Left lung (tissue), 10 donors: Measurements from ENCODE around the gene SELENBP1. TPM values are rescaled to one million over a fixed set of nuclear protein-coding genes. Genes with fewer than 3 reads are reported as not detected.

Experiments
- ATAC-seq: fragments of 200-7000 bp; cut with Tn5 transposase; one replicate; pipeline ENCODE4 v1.9.1; 2020; ENCODE audit warnings: moderate library complexity
- DNase-seq, 4 donors: peaks; one replicate each; pipeline ENCODE4 v3.0.0-alpha.2; 2013 to 2020
- H3K27ac ChIP-seq, 2 donors: fragments of 200-600 bp; sonication (generic) in 1 of 2; one replicate each; pipeline versions ENCODE4 v1.5.0 to v1.8.0; 2020 to 2021
- H3K27me3 ChIP-seq, 2 donors: fragments of 200-600 bp; sonication (generic) in 1 of 2; one replicate each; pipeline versions ENCODE4 v1.5.0 to v1.8.0; 2020 to 2021
- H3K36me3 ChIP-seq, 2 donors: fragments of 200-600 bp; sonication (generic) in 1 of 2; one replicate each; pipeline versions ENCODE4 v1.5.0 to v1.8.0; 2020 to 2021
- H3K4me1 ChIP-seq, 2 donors: fragments of 200-600 bp; one replicate each; pipeline ENCODE4 v1.8.0; 2021
- H3K4me3 ChIP-seq, 2 donors: fragments of 200-600 bp; sonication (generic) in 1 of 2; one replicate each; pipeline versions ENCODE4 v1.5.0 to v1.8.0; 2020 to 2021; ENCODE audit warnings: mild to moderate bottlenecking in 1 of 2
- H3K9me3 ChIP-seq, 2 donors: fragments of 200-600 bp; sonication (generic) in 1 of 2; one replicate each; pipeline versions ENCODE4 v1.5.0 to v1.8.0; 2020 to 2021
- CTCF ChIP-seq, 2 donors: fragments of 200-600 bp; sonication (generic) in 1 of 2; IDR thresholded peaks; one replicate each; pipeline versions ENCODE4 v1.5.0 to v1.8.0; 2021; ENCODE audit warnings: antibody characterized with exemption in 2 of 2
- intact Hi-C, 2 donors: fragments of 100-400 bp; cut with DNase I; formaldehyde crosslinking; loops; one replicate each; pipeline versions ENCODE4 v1.11.2 to v1.14.2; 2022
- polyA plus RNA-seq, 6 donors: library from polyadenylated mRNA; unstranded; fragments of 120-200 nt; gene quantifications; one replicate each; pipeline ENCODE4 v1.2.1, GENCODE V29; 2013; ENCODE audit not compliant: insufficient read length in 6 of 6
- total RNA-seq, 2 donors: library from RNA; stranded (reverse); fragmentation: NEBNext Ultra II Directional; extraction: Animal tissue kit (Norgen Biotek cat#: 25700); gene quantifications; one replicate each; pipeline ENCODE4 v1.2.1, GENCODE V29; 2021
- donor health status: DM: no; HTN: yes; CAD: no.
- donor health status: DM: no; HTN: no; CAD: no.

The SELENBP1 gene
- total and polyA plus RNA-seq, 8 donors, result 104 to 258 (median 143) TPM

GRCh38 chr1:151325646-151326429 is 46.7 kb downstream of the SELENBP1 start:
- TF ChIP-seq CTCF (IDR thresholded peaks at IDR 0.05), result no peak
- intact Hi-C loops, result no loop called here
- no peaks in the 10 kb centered on the region for H3K27me3 ChIP-seq
- peaks cover 0 to 44% of the 10 kb centered on the region in 2 donors for H3K36me3 ChIP-seq
- ATAC-seq, result no peak
- no peaks in the 10 kb centered on the region for H3K9me3 ChIP-seq
- H3K4me3 ChIP-seq, result peak overlapping the region; percentile 65 to 76
- peak overlapping the region; percentile 95 for H3K27ac ChIP-seq
- DNase-seq, result no peak
- peaks cover 15 to 43% of the 10 kb centered on the region in 2 donors for H3K4me1 ChIP-seq

GRCh38 chr1:151325231-151325630 is 47.3 kb downstream of the SELENBP1 start:
- Histone ChIP-seq H3K27ac (peak overlapping the region in 1 of 2 donors; percentile 95), H3K4me3 (peak overlapping the region in 1 of 2 donors; percentile 65), H3K4me1 (peaks cover 15 to 43% of the 10 kb centered on the region in 2 donors), H3K27me3 (no peaks in the 10 kb centered on the region), H3K9me3 (no peaks in the 10 kb centered on the region), H3K36me3 (peaks cover 0 to 50% of the 10 kb centered on the region in 2 donors)
- TF ChIP-seq CTCF (IDR thresholded peaks at IDR 0.05), result no peak
- intact Hi-C loops, result no loop called here
- DNase-seq (no peak), ATAC-seq (no peak)

DNA sequence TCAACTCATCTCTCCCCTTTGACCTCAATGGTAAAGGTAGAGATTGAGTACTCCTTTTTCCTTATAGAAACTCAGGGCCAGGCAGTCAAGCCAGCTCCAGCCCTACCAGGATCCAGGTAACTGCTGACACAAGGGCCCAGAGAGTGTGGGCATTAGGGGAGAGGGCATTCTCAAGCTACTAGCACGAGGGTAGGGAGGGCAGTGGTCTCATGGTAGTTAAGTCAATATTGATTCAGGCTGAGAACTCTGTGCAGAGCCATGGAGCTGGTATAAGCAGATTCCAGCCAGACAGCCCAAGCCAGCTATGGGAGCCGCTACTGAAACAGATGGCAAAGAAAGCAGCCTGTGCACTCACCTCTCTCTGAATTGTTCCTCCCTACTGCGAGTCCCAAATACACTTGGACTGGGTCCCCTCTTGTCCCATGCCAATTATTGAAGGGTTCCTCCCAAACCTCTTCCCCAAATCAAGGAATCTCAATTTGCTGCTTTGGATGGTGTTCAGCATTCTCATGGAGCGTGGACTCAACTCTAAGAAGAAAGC is 48.0 kb downstream of the SELENBP1 start:
- Histone ChIP-seq H3K9me3 (no peaks in the 10 kb centered on the region), H3K4me3 (no peak overlapping the region), H3K36me3 (peaks cover 0 to 57% of the 10 kb centered on the region in 2 donors), H3K27me3 (no peaks in the 10 kb centered on the region), H3K27ac (no peak overlapping the region), H3K4me1 (peaks cover 15 to 43% of the 10 kb centered on the region in 2 donors)
- ATAC-seq (peak; percentile 9), DNase-seq (peak in 1 of 4 donors; percentile 64)
- no peak for TF ChIP-seq CTCF (IDR thresholded peaks at IDR 0.05)
- intact Hi-C loops, result no loop called here

DNA sequence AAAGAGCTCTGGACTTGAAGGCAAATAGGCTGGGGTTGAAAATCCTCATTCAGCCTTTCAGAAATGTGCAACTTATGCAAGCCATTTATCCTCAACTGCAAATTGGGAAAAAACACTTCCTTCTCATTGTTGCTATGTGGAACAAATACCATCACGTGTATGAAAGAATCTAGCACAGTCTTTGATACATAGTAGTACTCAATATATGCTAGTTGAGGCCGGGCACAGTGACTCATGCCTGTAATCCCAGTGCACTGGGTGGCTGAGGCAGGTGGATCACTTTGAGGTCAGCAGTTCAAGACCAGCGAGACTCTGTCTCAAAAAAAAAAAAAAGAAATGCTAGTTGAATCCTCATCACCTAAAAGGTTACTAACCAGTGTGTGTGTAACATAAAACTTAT is 53.5 kb downstream of the SELENBP1 start:
- DNase-seq (no peak), ATAC-seq (no peak)
- no peak for TF ChIP-seq CTCF (IDR thresholded peaks at IDR 0.05)
- intact Hi-C loops, result no loop called here
- Histone ChIP-seq H3K27me3 (no peaks in the 10 kb centered on the region), H3K4me3 (no peak overlapping the region), H3K27ac (no peak overlapping the region), H3K36me3 (peaks cover 0 to 92% of the 10 kb centered on the region in 2 donors), H3K9me3 (no peaks in the 10 kb centered on the region), H3K4me1 (peaks cover 8 to 12% of the 10 kb centered on the region in 2 donors)

GRCh38 chr1:151315565-151316235 is 56.8 kb downstream of the SELENBP1 start:
- intact Hi-C loops, result no loop called here
- H3K4me1 ChIP-seq, result peaks cover 23 to 40% of the 10 kb centered on the region in 2 donors
- H3K9me3 ChIP-seq, result no peaks in the 10 kb centered on the region
- H3K27me3 ChIP-seq, result no peaks in the 10 kb centered on the region
- DNase-seq (no peak), ATAC-seq (no peak)
- TF ChIP-seq CTCF (IDR thresholded peaks at IDR 0.05), result no peak
- H3K36me3 ChIP-seq, result peaks cover 0 to 87% of the 10 kb centered on the region in 2 donors
- no peak overlapping the region for H3K4me3 ChIP-seq
- H3K27ac ChIP-seq, result no peak overlapping the region
